Measurements from ENCODE around the gene KTN1.
A peak's percentile ranks its signal among the peaks of the same experiment; 100 is the strongest.

KTN1 gene

DNA sequence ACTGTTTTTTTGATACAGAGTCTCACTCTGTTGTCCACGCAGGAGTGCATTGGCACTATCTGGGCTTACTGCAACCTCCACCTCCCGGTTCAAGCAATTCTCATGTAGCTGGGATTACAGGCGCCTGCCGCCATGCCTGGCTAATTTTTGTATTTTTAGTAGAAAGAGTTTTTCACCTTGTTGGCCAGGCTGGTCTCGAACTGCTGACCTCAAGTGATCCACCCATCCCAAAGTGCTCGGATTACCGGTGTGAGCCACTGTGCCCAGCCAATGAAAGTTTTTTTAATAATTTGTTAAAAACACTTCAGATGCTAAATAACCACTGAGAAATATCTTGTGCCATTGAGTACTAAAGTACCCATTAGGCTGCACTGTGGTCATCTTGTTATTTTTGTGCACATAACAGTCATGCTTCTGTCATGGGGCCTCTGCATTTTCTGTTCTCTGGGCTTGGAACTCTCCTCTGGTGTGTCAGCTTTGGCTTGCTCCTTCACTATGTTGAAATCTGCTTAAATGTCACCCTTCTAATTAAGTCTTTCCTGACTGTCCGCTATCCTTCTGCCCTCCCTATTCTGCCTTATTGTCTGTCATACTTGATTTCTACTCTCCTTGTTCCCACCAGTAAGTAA is 105.1 kb downstream of the KTN1 start:
- TF ChIP-seq, protein P1, sequence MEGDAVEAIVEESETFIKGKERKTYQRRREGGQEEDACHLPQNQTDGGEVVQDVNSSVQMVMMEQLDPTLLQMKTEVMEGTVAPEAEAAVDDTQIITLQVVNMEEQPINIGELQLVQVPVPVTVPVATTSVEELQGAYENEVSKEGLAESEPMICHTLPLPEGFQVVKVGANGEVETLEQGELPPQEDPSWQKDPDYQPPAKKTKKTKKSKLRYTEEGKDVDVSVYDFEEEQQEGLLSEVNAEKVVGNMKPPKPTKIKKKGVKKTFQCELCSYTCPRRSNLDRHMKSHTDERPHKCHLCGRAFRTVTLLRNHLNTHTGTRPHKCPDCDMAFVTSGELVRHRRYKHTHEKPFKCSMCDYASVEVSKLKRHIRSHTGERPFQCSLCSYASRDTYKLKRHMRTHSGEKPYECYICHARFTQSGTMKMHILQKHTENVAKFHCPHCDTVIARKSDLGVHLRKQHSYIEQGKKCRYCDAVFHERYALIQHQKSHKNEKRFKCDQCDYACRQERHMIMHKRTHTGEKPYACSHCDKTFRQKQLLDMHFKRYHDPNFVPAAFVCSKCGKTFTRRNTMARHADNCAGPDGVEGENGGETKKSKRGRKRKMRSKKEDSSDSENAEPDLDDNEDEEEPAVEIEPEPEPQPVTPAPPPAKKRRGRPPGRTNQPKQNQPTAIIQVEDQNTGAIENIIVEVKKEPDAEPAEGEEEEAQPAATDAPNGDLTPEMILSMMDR (IDR thresholded peaks at IDR 0.05; ENCODE audit: low read depth, low read length) = no peak
- peak in 1 of 2 donors; percentile 47 for DNase-seq (ENCODE audit: low read depth in 2 of 2)

DNA sequence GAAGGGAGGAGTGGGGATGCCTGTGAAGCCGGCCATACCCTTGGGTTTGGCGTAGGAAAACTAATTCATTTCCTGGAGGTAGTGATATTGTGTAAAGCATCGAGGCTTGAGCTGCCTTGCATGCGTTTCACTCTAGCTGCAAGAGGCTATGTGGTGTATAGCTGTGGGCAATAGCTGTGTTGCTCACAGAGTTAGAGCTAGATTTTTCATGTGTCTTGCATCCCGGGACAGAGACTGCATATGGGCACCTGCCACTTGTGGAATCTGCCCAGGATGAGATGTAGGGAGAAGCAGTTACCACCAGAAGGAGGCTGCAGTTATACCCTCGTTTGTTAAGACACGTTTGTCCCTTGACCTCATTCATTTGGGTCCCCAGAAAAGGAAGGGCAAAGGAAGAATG is 106.7 kb downstream of the KTN1 start:
- DNase-seq (ENCODE audit: low read depth in 2 of 2) = no peak
- TF ChIP-seq, protein P1 (IDR thresholded peaks at IDR 0.05; ENCODE audit: low read depth, low read length) = no peak
- no peak overlapping the region for H3K4me3 ChIP-seq (replicated peaks in 1 of 2; ENCODE audit: low read depth in 2 of 2, low read length in 2 of 2)

More for the DNA sequence above, 105.1 kb downstream of the KTN1 start:
- H3K4me3 ChIP-seq (replicated peaks in 1 of 2; ENCODE audit: low read depth in 2 of 2, low read length in 2 of 2) = no peak overlapping the region

DNA sequence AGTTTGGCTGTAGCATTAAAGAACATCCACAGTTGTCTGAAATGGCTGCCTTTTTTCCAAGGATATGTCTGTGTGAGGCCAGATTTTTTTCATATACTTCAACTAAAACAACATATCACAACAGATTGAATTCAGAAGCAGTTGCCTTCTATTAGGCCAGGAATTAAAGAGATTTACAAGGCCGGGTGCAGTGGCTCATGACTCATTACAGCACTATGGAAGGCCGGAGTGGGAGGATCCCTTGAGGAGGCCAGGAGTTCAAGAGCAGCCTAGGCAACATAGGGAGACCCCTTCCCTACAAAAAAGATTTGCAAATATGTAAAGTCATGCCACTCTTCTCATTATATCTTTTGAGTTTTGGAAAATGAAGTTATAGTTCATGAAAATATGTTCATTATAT is 108.6 kb downstream of the KTN1 start:
- DNase-seq (ENCODE audit: low read depth in 2 of 2) = peak in 1 of 2 donors; percentile 18
- TF ChIP-seq, protein P1 (IDR thresholded peaks at IDR 0.05; ENCODE audit: low read depth, low read length) = no peak
- no peak overlapping the region for H3K4me3 ChIP-seq (replicated peaks in 1 of 2; ENCODE audit: low read depth in 2 of 2, low read length in 2 of 2)

DNA sequence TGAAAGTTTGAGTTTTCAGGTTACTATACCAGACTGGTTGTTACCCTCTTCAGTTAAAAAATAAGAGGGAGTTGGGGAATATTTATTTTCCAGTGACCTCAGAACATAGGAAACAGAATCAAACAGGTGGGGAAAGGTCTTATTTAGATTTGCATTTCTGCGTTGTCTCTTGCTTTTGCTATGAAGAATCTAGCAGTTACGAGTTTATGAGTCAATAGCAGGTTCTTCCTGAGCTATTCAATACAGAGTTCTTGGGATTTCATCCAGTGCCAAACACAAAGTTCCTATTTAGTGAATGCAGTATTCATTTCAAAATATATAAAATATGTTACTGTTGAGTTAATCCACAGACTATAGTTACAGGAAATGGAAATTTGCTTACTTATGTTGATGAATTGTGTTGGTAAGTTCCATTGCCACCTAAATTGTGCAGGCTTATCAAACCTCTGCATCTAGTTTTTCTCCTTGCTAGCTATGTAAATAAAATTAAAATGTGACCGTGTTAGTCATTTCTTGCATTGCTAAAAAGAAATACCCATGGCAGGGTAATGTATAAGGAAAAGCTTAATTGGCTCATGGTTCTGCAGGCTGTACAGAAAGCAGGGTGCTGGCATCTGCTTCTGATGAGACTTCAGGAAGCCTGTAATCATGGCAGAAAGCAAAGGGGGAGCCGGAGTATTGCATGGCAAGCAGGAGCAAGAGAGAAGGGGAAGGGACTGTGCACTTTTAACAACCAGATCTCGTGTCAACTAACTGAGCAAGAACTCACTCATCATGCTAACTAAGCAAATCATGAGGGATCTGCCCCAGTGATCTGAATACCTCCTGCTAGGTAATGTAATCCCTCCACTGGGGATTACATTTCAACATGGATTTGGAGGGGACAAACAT is 110.2 kb downstream of the KTN1 start:
- TF ChIP-seq, protein P1 (IDR thresholded peaks at IDR 0.05; ENCODE audit: low read depth, low read length) = no peak
- H3K4me3 ChIP-seq (replicated peaks in 1 of 2; ENCODE audit: low read depth in 2 of 2, low read length in 2 of 2) = no peak overlapping the region
- no peak for DNase-seq (ENCODE audit: low read depth in 2 of 2)

DNA sequence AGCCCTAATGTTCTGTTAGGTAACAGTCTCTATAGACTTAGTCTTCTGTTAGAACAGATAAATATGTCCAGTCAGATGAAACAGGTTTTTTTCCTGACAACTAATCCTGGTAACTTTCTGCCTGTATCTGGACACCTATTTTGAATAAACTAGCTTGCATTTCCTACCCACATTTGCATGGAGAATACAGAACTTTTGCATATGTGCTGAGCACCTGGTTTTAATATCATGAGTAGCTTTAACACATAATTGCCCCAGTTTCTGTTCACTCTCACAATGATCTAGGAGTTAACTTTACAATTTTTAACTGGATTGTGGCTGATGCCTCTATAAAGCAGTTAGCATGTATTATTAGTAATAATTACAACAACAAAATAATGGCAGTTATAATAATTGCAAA is 111.7 kb downstream of the KTN1 start:
- DNase-seq (ENCODE audit: low read depth in 2 of 2) = no peak
- H3K4me3 ChIP-seq (replicated peaks in 1 of 2; ENCODE audit: low read depth in 2 of 2, low read length in 2 of 2) = no peak overlapping the region
- TF ChIP-seq, protein P1 (IDR thresholded peaks at IDR 0.05; ENCODE audit: low read depth, low read length) = no peak

DNA sequence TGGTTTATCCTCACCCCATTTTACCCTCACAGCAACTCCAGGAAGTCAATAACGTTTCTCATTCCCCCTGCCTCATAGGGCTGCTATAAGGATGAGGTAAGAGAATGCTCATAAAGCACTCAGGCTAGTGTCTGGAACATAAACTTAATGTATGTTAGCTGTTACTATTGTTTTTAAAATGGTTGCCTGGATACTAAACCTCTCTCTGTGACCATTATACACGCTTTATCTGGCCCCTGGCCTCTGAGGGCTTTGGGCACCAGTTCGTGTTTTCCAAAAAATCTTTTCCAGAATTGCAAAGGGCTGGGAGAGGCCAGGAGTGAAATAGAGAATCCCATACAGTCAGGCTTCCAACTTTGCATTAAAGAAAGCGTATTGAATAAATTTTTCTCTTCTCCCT is 113.9 kb downstream of the KTN1 start:
- DNase-seq (ENCODE audit: low read depth in 2 of 2) = no peak
- TF ChIP-seq, protein P1 (IDR thresholded peaks at IDR 0.05; ENCODE audit: low read depth, low read length) = no peak
- no peak overlapping the region for H3K4me3 ChIP-seq (replicated peaks in 1 of 2; ENCODE audit: low read depth in 2 of 2, low read length in 2 of 2)
